BJ (cell line): ENCODE results near the gene BTBD16. TPM values are rescaled to one million over a fixed set of nuclear protein-coding genes. Genes with fewer than 3 reads are reported as not detected.

Source experiments
- CTCF ChIA-PET: fragments of 350-600 bp; formaldehyde crosslinking; extraction: SDS; loops from one replicate; lab custom pipeline; 2021; ENCODE audit warnings: antibody characterized with exemption, inconsistent platforms; lab: Yijun Ruan, JAX
- POLR2A ChIA-PET: fragments of 300-600 bp; sonication (Branson Sonifier 250); formaldehyde crosslinking; extraction: SDS; loops from one replicate; lab custom pipeline; 2021; ENCODE audit warnings: antibody characterized with exemption; lab: Charles Lee
- DNase-seq: peaks from one replicate; pipeline ENCODE4 v3.0.0-alpha.2; 2011; ENCODE audit warnings: low read depth
- H3K27me3 ChIP-seq: 2 replicates; pipeline ENCODE4 v1.6.0; 2011; ENCODE audit warnings: low read length; ENCODE audit not compliant: control insufficient read depth, insufficient read depth
- H3K36me3 ChIP-seq: 2 replicates; pipeline ENCODE4 v1.5.1; 2011; ENCODE audit warnings: low read length; ENCODE audit not compliant: control insufficient read depth, insufficient read depth
- H3K4me3 ChIP-seq: 2 replicates; pipeline ENCODE4 v1.5.1; 2011; ENCODE audit warnings: low read depth, mild to moderate bottlenecking, control low read depth, low read length
- polyA plus RNA-seq: library from polyadenylated mRNA; depleted of rRNA; stranded (reverse); fragments of >200 nt; gene quantifications from 2 replicates; pipeline ENCODE4 v1.2.3, GENCODE V29; 2011
- TF ChIP-seq, protein P1 (sequence below): IDR thresholded peaks from 2 replicates; pipeline ENCODE4 v1.5.1; 2011; ENCODE audit warnings: low read depth, mild to moderate bottlenecking, control low read depth, inconsistent platforms, low read length, moderate library complexity; ENCODE audit not compliant: insufficient read depth

The BTBD16 gene
- polyA plus RNA-seq, 1 experiment, result not detected

DNA sequence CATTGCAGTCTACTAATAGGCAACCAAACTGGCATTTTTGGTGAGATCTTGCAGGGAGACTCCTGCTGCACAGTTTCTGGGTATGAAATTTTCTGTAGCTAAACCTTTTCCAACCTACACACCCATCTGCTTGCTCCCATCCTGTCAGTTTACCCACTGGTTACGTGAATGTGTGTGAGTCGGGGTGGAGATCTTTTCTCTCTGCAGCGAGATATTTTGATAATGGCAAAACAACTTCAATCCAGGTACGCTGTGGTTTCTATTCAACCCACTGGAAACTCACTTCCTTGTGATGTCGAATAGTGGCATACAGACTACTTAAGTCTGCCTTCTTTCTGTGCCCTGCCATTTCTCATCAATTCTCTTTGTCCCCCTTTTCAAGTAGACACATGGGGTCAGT lies 107.9 kb downstream of the BTBD16 start:
- no peak overlapping the region for H3K4me3 ChIP-seq
- CTCF ChIA-PET, result interaction anchor here (1.7 kb wide), 1 partner anchor 11 kb away, joined by 3 read pairs; no protein-coding TSS in a partner anchor
- DNase-seq, result no peak
- TF ChIP-seq, protein P1, sequence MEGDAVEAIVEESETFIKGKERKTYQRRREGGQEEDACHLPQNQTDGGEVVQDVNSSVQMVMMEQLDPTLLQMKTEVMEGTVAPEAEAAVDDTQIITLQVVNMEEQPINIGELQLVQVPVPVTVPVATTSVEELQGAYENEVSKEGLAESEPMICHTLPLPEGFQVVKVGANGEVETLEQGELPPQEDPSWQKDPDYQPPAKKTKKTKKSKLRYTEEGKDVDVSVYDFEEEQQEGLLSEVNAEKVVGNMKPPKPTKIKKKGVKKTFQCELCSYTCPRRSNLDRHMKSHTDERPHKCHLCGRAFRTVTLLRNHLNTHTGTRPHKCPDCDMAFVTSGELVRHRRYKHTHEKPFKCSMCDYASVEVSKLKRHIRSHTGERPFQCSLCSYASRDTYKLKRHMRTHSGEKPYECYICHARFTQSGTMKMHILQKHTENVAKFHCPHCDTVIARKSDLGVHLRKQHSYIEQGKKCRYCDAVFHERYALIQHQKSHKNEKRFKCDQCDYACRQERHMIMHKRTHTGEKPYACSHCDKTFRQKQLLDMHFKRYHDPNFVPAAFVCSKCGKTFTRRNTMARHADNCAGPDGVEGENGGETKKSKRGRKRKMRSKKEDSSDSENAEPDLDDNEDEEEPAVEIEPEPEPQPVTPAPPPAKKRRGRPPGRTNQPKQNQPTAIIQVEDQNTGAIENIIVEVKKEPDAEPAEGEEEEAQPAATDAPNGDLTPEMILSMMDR, result no peak
- H3K27me3 ChIP-seq, result no peaks in the 10 kb centered on the region
- H3K36me3 ChIP-seq, result no peaks in the 10 kb centered on the region
- POLR2A ChIA-PET, result no interaction called here

DNA sequence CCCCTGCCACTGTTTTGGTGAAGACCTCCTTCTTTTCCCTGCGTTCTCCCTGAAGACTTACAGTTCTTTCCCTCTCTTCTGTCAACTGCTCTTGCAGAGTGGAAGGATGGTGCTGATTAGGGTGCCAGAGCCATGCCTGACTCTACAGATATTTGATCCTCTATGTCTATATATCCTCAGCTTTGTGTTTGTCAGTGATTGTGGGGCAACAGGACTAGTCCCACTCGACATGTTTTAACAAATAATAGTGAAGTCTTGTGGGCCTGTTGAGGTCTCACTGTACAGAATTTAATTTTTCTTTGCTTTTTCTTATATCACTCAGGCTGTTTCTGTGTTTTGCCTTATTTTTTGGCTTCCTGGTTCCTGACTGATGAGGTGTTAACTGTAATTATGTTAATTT lies 108.4 kb downstream of the BTBD16 start:
- no peak for DNase-seq
- Histone ChIP-seq H3K4me3 (no peak overlapping the region), H3K36me3 (no peaks in the 10 kb centered on the region), H3K27me3 (no peaks in the 10 kb centered on the region)
- TF ChIP-seq, protein P1, result no peak
- POLR2A ChIA-PET, result no interaction called here
- CTCF ChIA-PET, result no interaction called here

DNA sequence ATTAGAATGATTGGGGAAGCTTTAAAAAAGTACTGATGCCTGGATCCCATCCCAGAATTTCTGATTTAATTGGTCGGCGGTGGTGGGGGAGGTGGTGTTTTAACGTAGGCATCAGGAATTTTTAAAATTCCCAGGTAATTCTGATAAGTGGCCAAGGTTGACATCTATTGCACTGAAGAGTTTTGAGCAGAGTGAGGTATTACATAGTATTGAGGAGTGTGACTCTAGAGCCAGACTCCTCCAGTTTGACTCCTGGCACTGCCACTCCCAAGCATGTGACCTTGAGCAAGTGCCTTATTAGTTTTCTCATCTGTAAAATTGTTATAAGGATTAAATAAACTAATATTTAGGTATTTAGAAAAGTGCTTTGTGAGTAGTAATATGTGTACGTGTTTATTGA lies 109.6 kb downstream of the BTBD16 start:
- Histone ChIP-seq H3K27me3 (no peaks in the 10 kb centered on the region), H3K36me3 (no peaks in the 10 kb centered on the region), H3K4me3 (no peak overlapping the region)
- ChIA-PET POLR2A (no interaction called here), CTCF (no interaction called here)
- no peak for DNase-seq
- TF ChIP-seq, protein P1, result no peak

DNA sequence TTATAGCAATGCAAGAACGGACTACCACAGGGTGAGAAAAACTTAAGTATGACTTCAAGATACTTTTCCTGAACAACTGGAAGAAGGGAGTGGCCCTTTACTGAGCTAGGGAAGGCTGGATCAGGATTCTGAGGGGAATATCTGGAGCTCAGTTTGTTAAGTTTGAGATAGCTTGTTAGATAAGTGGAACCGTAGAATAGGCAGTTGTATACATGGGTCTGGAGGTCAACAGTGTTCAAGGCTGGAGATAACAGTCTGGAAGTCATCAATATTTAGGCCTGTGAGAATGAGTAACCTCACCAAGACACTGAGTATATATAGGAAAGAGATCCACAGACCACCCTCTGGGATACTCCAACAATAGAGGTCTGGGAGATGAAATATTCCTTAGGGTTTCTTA lies 110.6 kb downstream of the BTBD16 start:
- no peaks in the 10 kb centered on the region for H3K27me3 ChIP-seq
- no peaks in the 10 kb centered on the region for H3K36me3 ChIP-seq
- DNase-seq, result no peak
- POLR2A ChIA-PET, result no interaction called here
- H3K4me3 ChIP-seq, result no peak overlapping the region
- TF ChIP-seq, protein P1, result no peak
- CTCF ChIA-PET, result interaction anchor here (1.2 kb wide), 1 partner anchor 53 kb away, joined by 3 read pairs; no protein-coding TSS in a partner anchor

DNA sequence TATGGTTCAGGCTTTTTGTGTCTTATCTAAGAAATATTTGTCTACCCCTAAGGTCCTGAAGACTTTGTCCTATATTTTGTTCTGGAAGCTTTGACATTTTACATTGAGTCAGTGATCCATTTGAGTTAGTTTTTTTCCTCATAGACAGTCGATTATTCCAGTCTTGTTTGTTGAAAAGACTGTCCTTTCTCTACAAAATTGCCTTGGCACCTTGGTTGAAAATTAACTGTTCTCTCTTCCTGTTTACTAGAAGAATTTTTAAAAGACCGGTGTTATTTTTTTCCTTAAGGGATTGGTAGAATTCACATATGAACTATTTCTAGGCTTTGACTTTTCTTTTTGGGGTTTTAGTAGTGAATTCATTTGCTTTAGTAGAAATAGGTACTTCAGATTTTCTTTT lies 115.4 kb downstream of the BTBD16 start:
- POLR2A ChIA-PET, result interaction anchor here (0.5 kb wide), 1 partner anchor 12 kb away, joined by 7 read pairs; the partner anchor contains the start of gene PLEKHA1
- TF ChIP-seq, protein P1, result no peak

More for the DNA sequence above, 115.4 kb downstream of the BTBD16 start:
- Histone ChIP-seq H3K36me3 (no peaks in the 10 kb centered on the region), H3K4me3 (no peak overlapping the region), H3K27me3 (no peaks in the 10 kb centered on the region)
- CTCF ChIA-PET, result no interaction called here
- DNase-seq, result no peak
